HepG2 (cell line): Measurements from ENCODE around the gene TAB3. TPM values are rescaled to one million over a fixed set of nuclear protein-coding genes. Genes with fewer than 3 reads are reported as not detected.

Source experiments
- BCL6 ChIP-seq: IDR thresholded peaks from 2 replicates; pipeline ENCODE4 v1.6.1; 2016; ENCODE audit warnings: missing genetic modification reagents, missing compliant biosample characterization
- ELF3 ChIP-seq: IDR thresholded peaks from 2 replicates; pipeline ENCODE4 v1.6.1; 2016; ENCODE audit warnings: missing genetic modification reagents, missing compliant biosample characterization
- GTF2F1 ChIP-seq: fragments of 150-350 bp; IDR thresholded peaks from 2 replicates; pipeline ENCODE4 v1.6.1; 2014; ENCODE audit warnings: low read length
- HHEX ChIP-seq: IDR thresholded peaks from 2 replicates; pipeline ENCODE4 v1.6.1; 2016; ENCODE audit warnings: control low read depth
- HMG20B ChIP-seq: conservative IDR thresholded peaks from 2 replicates; pipeline ENCODE4 v1.6.1; 2016; ENCODE audit warnings: missing genetic modification reagents, missing compliant biosample characterization
- MAF1 ChIP-seq: sonication (generic); formaldehyde crosslinking; IDR thresholded peaks from 2 replicates; pipeline ENCODE4 v1.5.0; 2020; ENCODE audit warnings: missing genetic modification reagents, borderline replicate concordance
- NR0B2 ChIP-seq: sonication (generic); formaldehyde crosslinking; IDR thresholded peaks from 2 replicates; pipeline ENCODE4 v1.4.0; 2020; ENCODE audit warnings: mild to moderate bottlenecking, missing genetic modification reagents
- NR3C1 ChIP-seq: sonication (generic); formaldehyde crosslinking; IDR thresholded peaks from 2 replicates; pipeline ENCODE4 v1.4.0; 2020; ENCODE audit warnings: missing genetic modification reagents
- PATZ1 ChIP-seq: sonication (generic); formaldehyde crosslinking; IDR thresholded peaks from 2 replicates; pipeline ENCODE4 v1.4.0; 2020; ENCODE audit warnings: missing genetic modification reagents
- POGZ ChIP-seq: sonication (generic); formaldehyde crosslinking; IDR thresholded peaks from 2 replicates; pipeline ENCODE4 v1.4.0; 2020; ENCODE audit warnings: mild to moderate bottlenecking, missing genetic modification reagents
- SIX4 ChIP-seq: sonication (generic); formaldehyde crosslinking; IDR thresholded peaks from 2 replicates; pipeline ENCODE4 v1.4.0; 2020; ENCODE audit warnings: missing genetic modification reagents
- SMAD1 ChIP-seq: sonication (generic); formaldehyde crosslinking; IDR thresholded peaks from 2 replicates; pipeline ENCODE4 v1.4.0; 2020; ENCODE audit warnings: missing genetic modification reagents, low read depth, mild to moderate bottlenecking, borderline replicate concordance
- TBP ChIP-seq: sonication (generic); formaldehyde crosslinking; IDR thresholded peaks from 2 replicates; pipeline ENCODE4 v1.5.0; 2020; ENCODE audit warnings: missing genetic modification reagents
- TEAD3 ChIP-seq: optimal IDR thresholded peaks from 2 replicates; pipeline ENCODE3; 2016; ENCODE audit warnings: borderline replicate concordance
- TRAFD1 ChIP-seq: sonication (generic); formaldehyde crosslinking; IDR thresholded peaks from 2 replicates; pipeline ENCODE4 v1.5.1; 2020; ENCODE audit warnings: missing genetic modification reagents, mild to moderate bottlenecking, borderline replicate concordance
- XBP1 ChIP-seq: sonication (generic); formaldehyde crosslinking; IDR thresholded peaks from 2 replicates; pipeline ENCODE4 v1.5.0; 2020; ENCODE audit warnings: missing genetic modification reagents
- YEATS4 ChIP-seq: sonication (generic); formaldehyde crosslinking; IDR thresholded peaks from 2 replicates; pipeline ENCODE4 v1.4.0; 2020; ENCODE audit warnings: missing genetic modification reagents, borderline replicate concordance
- ZFP36L2 ChIP-seq: sonication (generic); formaldehyde crosslinking; IDR thresholded peaks from 2 replicates; pipeline ENCODE4 v1.4.0; 2020; ENCODE audit warnings: missing genetic modification reagents
- ZNF616 ChIP-seq: sonication (generic); formaldehyde crosslinking; IDR thresholded peaks from 2 replicates; pipeline ENCODE4 v1.5.0; 2020; ENCODE audit warnings: low read depth, mild to moderate bottlenecking, missing genetic modification reagents
- ZNF782 ChIP-seq: sonication (generic); formaldehyde crosslinking; IDR thresholded peaks from 2 replicates; pipeline ENCODE4 v1.4.0; 2020; ENCODE audit warnings: missing genetic modification reagents, mild to moderate bottlenecking, borderline replicate concordance
- ZZZ3 ChIP-seq: sonication (generic); formaldehyde crosslinking; IDR thresholded peaks from 2 replicates; pipeline ENCODE4 v1.4.0; 2020; ENCODE audit warnings: missing genetic modification reagents, mild to moderate bottlenecking, borderline replicate concordance
- polyA plus RNA-seq, 8 experiments: library from polyadenylated mRNA; depleted of rRNA in 3 of 8; stranded (reverse) in 7 of 8; unstranded in 1 of 8; fragments of >200 nt; fragmentation: Illumina TruSeq in 4 of 8; extraction: Trizol in 4 of 8; gene quantifications; 2 replicates each; pipeline versions ENCODE4 v1.2.1 to v1.2.3, GENCODE V29; 2011 to 2016; ENCODE audit warnings: low read depth in 4 of 8, missing spikeins in 1 of 8, mixed read lengths in 1 of 8; ENCODE audit not compliant: insufficient read depth in 1 of 8
- total RNA-seq, 5 experiments: library from RNA; depleted of rRNA; stranded (reverse); fragments of >200 nt; fragmentation: Illumina TruSeq; extraction: Trizol; gene quantifications; 2 replicates each; pipeline ENCODE4 v1.2.3, GENCODE V29; 2016; ENCODE audit warnings: low read depth in 1 of 5
- TF ChIP-seq, protein P1 (sequence below): sonication (generic); formaldehyde crosslinking; IDR thresholded peaks from 2 replicates; pipeline ENCODE4 v1.5.1; 2020; ENCODE audit warnings: mild to moderate bottlenecking, moderate library complexity, missing genetic modification reagents
- TF ChIP-seq, protein P2 (sequence below): sonication (generic); formaldehyde crosslinking; IDR thresholded peaks from 2 replicates; pipeline ENCODE4 v1.4.0; 2020; ENCODE audit warnings: missing genetic modification reagents, borderline replicate concordance

The TAB3 gene
- total and polyA plus RNA-seq, 2 of the 13 experiments (the other 11 are each of a cell fraction or from before 2014, with no cell fraction given) = 27.2 to 59.8 TPM

GRCh38 chrX:30930679-30931078 is 41.6 kb upstream of the TAB3 start (continued):
- peak; percentile 91 for TF ChIP-seq BCL6 (CRISPR knock-in tag)
- TF ChIP-seq SMAD1 = no peak
- no peak for TF ChIP-seq HHEX (CRISPR knock-in tag)
- TF ChIP-seq MAF1 (CRISPR knock-in tag) = no peak
- TF ChIP-seq GTF2F1 = no peak
- no peak for TF ChIP-seq ZNF782 (CRISPR knock-in tag)
- no peak for TF ChIP-seq NR3C1
- no peak for TF ChIP-seq YEATS4
- TF ChIP-seq, protein P1, sequence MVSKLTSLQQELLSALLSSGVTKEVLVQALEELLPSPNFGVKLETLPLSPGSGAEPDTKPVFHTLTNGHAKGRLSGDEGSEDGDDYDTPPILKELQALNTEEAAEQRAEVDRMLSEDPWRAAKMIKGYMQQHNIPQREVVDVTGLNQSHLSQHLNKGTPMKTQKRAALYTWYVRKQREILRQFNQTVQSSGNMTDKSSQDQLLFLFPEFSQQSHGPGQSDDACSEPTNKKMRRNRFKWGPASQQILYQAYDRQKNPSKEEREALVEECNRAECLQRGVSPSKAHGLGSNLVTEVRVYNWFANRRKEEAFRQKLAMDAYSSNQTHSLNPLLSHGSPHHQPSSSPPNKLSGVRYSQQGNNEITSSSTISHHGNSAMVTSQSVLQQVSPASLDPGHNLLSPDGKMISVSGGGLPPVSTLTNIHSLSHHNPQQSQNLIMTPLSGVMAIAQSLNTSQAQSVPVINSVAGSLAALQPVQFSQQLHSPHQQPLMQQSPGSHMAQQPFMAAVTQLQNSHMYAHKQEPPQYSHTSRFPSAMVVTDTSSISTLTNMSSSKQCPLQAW = no peak
- TF ChIP-seq NR0B2 (CRISPR knock-in tag) = no peak
- no peak for TF ChIP-seq TBP (CRISPR knock-in tag)
- TF ChIP-seq, protein P2, sequence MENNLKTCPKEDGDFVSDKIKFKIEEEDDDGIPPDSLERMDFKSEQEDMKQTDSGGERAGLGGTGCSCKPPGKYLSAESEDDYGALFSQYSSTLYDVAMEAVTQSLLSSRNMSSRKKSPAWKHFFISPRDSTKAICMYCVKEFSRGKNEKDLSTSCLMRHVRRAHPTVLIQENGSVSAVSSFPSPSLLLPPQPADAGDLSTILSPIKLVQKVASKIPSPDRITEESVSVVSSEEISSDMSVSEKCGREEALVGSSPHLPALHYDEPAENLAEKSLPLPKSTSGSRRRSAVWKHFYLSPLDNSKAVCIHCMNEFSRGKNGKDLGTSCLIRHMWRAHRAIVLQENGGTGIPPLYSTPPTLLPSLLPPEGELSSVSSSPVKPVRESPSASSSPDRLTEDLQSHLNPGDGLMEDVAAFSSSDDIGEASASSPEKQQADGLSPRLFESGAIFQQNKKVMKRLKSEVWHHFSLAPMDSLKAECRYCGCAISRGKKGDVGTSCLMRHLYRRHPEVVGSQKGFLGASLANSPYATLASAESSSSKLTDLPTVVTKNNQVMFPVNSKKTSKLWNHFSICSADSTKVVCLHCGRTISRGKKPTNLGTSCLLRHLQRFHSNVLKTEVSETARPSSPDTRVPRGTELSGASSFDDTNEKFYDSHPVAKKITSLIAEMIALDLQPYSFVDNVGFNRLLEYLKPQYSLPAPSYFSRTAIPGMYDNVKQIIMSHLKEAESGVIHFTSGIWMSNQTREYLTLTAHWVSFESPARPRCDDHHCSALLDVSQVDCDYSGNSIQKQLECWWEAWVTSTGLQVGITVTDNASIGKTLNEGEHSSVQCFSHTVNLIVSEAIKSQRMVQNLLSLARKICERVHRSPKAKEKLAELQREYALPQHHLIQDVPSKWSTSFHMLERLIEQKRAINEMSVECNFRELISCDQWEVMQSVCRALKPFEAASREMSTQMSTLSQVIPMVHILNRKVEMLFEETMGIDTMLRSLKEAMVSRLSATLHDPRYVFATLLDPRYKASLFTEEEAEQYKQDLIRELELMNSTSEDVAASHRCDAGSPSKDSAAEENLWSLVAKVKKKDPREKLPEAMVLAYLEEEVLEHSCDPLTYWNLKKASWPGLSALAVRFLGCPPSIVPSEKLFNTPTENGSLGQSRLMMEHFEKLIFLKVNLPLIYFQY = no peak
- no peak for TF ChIP-seq POGZ (CRISPR knock-in tag)
- TF ChIP-seq PATZ1 (CRISPR knock-in tag) = no peak
- TF ChIP-seq ZZZ3 (CRISPR knock-in tag) = no peak
- TF ChIP-seq TRAFD1 (CRISPR knock-in tag) = no peak
- peak; percentile 16 for TF ChIP-seq TEAD3
- TF ChIP-seq XBP1 (CRISPR knock-in tag) = no peak
- TF ChIP-seq SIX4 (CRISPR knock-in tag) = no peak
- no peak for TF ChIP-seq HMG20B (CRISPR knock-in tag)
- TF ChIP-seq ZFP36L2 (CRISPR knock-in tag) = no peak
- TF ChIP-seq ELF3 = 0 out of 2 replicates have a peak, but pooled peaks have one; percentile 32
- TF ChIP-seq ZNF616 (CRISPR knock-in tag) = no peak
